Endothelial cell of umbilical vein (primary cell): ENCODE measurements around the gene KRT83.

Experiments used
- EZH2 ChIP-seq: IDR thresholded peaks from 2 replicates; pipeline ENCODE4 v1.6.1; 2012; ENCODE audit warnings: borderline replicate concordance, low read depth, mild to moderate bottlenecking, moderate library complexity, low read length, inconsistent platforms; ENCODE audit not compliant: severe bottlenecking
- POLR2A ChIP-seq: IDR thresholded peaks from 2 replicates; pipeline ENCODE4 v1.6.1; 2012; ENCODE audit warnings: low read depth, mild to moderate bottlenecking, control low read depth, low read length
- POLR2AphosphoS5 ChIP-seq: IDR thresholded peaks from 2 replicates; pipeline ENCODE4 v1.6.1; 2012; ENCODE audit warnings: low read depth, mild to moderate bottlenecking, control low read depth, low read length, moderate library complexity; ENCODE audit not compliant: insufficient read depth
- TF ChIP-seq, protein P1 (sequence below), 2 donors: IDR thresholded peaks; 1 replicate in 1 of 2; 2 replicates in 1 of 2; pipeline ENCODE4 v1.5.1; 2011; ENCODE audit warnings: low read length in 2 of 2, mild to moderate bottlenecking in 2 of 2, moderate library complexity in 2 of 2, control low read depth in 1 of 2, inconsistent platforms in 1 of 2, low read depth in 1 of 2; ENCODE audit not compliant: insufficient read depth in 1 of 2; ENCODE audit errors: extremely low read depth in 1 of 2

GRCh38 chr12:52336641-52337040 lies 15.4 kb upstream of the KRT83 start:
- TF ChIP-seq, protein P1, sequence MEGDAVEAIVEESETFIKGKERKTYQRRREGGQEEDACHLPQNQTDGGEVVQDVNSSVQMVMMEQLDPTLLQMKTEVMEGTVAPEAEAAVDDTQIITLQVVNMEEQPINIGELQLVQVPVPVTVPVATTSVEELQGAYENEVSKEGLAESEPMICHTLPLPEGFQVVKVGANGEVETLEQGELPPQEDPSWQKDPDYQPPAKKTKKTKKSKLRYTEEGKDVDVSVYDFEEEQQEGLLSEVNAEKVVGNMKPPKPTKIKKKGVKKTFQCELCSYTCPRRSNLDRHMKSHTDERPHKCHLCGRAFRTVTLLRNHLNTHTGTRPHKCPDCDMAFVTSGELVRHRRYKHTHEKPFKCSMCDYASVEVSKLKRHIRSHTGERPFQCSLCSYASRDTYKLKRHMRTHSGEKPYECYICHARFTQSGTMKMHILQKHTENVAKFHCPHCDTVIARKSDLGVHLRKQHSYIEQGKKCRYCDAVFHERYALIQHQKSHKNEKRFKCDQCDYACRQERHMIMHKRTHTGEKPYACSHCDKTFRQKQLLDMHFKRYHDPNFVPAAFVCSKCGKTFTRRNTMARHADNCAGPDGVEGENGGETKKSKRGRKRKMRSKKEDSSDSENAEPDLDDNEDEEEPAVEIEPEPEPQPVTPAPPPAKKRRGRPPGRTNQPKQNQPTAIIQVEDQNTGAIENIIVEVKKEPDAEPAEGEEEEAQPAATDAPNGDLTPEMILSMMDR (IDR thresholded peaks at IDR 0.05; ENCODE audit: extremely low read depth in 1 of 2, insufficient read depth in 1 of 2, low read depth in 1 of 2, low read length in 2 of 2) = no peak
- TF ChIP-seq EZH2 = no peak
- TF ChIP-seq POLR2AphosphoS5 = no peak
- TF ChIP-seq POLR2A = no peak
